GM19043 (cell line): ENCODE results near the gene COL9A1.

Experiments used
- ATAC-seq: cut with Tn5 transposase; IDR thresholded peaks from one replicate; pipeline ENCODE4 v1.9.1; 2021; ENCODE audit warnings: low read depth; ENCODE audit not compliant: unreplicated experiment

Gene COL9A1

DNA sequence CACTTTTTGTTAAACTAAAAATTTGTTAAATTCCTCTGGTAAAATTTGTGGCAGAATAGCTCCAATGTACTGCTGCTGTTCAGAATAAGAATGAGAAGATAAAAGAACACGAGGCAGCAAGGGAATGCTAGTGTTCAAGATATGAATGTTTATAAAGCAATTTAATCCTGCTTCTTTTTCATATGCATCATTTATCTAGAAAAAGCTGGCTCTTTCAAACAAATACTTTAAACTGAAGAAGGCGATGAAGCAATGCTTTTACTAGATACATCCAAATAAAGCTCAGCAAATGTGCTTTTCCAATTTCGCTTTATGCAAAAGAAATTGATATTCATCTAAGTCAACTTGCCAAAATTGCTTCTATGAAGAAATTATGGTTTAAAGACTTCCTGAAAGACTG is 66.5 kb downstream of the COL9A1 start:
- ATAC-seq, result no peak

DNA sequence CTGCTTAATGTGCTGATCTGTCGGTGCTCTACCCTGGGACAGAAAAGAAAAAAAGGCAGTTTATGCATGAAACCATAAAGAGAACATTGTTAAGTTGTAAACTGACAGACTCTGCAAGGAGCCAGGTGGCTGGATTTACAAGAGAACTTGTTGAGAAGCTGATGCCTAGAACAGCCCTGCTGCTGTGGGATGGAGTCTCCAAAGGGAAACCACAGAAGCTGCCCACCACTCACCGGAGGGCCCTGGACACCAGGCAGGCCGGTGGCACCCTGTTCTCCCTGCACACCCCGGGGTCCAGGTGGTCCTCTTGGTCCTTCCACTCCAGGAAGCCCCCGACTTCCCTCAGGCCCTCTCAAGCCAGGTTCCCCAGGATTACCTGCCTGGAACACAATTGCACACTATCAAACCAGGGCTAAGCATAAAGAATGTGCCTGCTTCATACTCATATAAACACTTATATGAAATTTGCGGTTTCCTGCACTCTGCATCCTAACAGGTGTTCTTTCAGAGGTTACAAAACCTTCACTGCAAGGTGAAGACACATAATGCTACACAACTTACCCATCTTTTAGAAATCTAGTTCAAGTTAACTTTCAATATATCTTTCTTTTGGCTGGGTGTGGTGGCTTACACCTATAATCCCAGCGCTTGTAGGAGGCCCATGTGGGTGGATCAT is 68.2 kb downstream of the COL9A1 start:
- no peak for ATAC-seq

DNA sequence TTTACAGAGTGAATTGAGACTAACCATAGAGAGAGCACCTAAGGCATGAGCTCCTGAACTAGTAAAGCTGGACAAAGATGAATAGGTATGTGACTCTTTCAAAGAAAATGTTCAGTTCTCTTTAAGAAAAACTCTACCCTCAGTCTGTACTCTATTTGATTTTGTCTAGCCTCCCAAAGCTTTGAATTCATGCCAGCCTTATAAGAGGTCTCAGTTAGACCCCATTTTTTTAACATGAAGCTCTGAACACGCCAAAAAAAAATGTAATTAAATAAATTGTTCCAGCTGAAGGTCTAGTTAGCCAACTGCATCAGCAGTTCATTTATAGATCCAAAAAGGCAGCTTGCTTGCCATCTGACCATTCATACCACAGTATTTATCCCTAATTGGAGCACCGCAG is 71.6 kb downstream of the COL9A1 start:
- ATAC-seq, result no peak

DNA sequence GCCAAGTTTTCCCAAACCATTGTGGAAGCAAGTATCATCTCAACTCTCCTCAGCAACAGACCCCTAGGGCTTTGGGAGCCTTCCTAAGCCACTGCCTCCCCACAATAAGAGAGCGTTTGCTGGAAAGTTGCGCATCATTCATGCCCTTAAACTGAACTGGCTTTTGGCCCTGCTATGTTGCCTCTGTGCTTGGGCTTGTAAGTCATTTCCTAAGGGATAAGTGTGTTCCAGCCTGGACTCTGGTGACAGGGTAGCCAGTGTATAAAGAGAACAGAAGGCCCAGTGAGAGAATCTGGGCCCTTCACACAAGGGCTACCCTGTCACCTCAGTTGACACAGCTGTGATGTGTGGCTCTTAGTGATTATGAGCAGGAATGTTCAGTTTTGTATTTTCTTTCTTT is 77.8 kb downstream of the COL9A1 start:
- ATAC-seq, result no peak

DNA sequence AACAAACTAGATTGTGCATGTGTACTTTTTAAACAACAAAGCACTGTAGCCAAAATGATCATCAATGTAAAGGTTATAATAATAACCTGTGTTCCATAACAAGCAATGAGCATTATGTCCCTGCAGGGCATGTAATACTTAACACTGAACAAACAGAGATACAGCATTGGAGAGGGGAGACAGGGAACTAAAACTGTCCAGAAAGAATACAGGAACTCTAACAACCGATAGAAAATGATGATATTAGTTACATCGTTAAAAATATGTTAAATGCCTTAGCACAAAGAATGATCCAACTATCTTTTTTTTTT is 80.5 kb downstream of the COL9A1 start:
- no peak for ATAC-seq

DNA sequence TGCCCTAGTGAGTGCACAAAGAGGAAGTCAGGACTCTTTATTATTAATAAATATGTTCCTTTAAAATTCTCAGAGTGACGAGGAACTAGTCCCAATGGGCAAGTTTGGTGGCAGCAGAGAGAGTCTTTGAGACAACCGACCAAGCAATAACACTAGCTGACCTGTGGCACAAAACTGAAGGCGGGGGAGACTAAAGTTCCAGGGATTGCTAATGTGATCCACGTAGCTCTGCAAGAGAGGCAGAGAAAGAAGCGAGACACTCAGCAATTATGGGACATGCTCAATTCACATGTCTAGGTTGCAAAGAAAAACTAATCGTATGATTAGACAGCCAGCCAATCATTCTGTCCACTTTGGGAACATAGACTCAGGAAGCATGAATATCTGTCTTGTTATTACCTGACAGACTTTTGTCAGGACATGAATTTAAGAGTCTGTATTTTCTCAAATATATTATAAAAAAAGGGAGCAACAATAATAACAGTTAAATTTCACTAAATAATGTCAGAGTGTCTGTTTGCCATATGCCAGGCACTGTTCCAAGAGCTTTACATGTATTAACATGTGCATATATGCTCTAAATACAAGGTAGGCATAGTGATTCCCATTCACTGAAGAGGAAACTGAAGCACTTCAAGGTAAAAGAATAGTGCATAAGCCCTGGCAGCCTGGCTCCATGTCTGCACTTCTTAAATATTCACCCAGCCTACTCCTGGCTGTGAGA is 81.0 kb downstream of the COL9A1 start:
- no peak for ATAC-seq

DNA sequence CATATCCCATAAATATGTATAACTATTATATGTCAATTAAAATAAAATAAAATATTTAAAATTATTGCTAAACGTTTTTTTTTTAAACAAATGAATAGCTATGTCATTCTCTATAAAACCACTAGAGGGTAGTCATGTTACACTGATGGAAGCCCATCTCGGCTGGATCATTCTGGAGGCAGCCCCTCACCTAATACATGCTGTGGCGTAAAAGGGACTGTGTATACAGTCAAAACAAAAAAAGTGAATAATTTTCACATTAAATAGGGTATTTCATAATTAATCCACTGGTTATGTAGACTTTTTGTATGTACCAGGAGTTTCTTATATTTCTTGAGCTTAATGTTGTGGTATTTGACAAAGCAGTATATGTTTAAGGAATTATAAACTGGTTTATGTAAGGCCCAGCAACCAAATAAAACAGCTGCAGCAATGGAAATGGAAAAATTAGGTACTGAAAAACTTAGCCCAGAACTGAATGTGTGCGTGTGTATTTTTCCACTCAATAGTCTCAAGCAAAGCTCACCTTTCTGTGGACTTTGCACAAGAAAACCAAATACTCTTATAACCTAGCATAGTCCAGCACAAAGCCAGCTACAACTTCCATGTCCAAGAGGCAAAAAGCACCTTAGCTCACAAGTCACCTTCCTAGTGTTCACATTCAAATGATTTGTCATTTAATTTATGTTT is 81.7 kb downstream of the COL9A1 start:
- ATAC-seq, result no peak

DNA sequence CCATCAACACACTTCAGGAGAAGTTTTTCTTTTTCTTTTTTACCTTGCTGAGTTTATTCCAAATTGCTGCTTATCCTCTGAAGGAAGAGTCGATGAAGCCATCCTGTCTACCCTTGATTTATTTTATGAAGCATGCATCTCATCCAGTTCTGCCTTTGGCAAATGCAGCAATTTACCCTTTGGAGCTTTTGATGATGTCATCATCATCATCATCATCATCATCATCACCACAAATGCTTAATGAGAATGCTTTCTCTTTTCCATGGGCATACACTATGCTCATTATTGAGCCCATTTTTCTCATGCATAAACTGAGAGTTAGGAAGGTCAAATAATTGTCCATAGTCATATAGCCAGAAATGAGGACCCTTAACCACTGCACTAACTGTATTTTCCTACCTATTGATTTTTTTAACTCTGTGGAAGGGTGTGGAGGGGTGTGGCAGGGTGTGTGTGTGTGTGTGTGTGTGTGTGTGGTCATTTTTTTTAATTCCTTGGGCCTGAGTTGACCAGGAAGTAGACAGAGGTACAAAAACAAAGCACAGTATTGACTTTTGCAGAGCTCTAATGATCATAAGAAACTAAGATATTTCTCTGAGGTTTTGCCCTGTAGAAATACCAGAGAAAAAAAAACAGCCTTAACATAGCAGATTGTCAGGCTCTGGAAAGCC is 82.8 kb downstream of the COL9A1 start:
- no peak for ATAC-seq

DNA sequence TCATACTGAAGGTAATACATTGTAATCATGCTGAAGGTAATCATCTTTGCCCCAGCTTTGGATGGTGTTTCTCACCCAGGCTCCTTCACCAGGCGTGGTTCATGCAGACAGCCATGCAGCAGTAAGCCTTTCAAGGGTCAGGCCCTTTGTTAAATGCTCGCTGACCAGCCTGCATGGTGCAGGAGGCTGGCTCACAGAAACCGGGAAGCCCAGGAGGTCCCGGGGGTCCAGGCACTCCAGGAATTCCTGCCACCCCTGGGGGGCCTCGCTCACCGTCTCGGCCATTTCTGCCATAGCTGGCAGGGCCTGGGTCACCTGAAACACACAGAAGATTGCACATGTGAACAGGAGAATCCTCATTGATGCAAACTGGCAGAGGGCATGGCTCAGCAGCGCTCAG is 86.1 kb downstream of the COL9A1 start:
- no peak for ATAC-seq

DNA sequence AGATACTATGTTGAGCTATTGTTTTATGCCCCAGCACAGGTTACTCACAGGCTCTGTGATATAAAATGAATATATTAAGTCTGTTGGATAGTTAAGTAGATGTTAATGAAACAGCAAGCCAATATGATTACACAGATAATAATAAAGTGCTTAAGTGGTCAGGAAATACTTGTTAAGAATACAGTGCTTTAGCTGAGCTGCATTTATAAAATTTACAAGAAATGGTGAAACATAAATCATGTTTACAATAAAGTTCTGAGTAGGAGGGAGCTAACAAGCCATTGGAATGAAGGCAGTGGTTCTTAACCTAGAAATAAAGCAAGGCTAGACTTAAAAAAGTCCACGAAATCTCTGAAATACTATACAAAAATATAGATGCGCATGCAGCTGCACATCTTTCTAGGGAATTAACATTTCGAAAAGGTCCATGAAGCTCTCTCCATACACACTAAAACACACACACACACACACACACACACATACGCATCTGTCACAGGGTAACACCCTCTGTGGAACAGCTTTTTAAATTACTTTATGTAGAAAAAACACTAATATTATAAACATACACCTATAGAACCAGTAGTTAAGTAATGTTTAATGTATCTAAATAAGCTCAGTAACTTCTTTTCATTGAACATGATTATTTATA is 87.3 kb downstream of the COL9A1 start:
- no peak for ATAC-seq

DNA sequence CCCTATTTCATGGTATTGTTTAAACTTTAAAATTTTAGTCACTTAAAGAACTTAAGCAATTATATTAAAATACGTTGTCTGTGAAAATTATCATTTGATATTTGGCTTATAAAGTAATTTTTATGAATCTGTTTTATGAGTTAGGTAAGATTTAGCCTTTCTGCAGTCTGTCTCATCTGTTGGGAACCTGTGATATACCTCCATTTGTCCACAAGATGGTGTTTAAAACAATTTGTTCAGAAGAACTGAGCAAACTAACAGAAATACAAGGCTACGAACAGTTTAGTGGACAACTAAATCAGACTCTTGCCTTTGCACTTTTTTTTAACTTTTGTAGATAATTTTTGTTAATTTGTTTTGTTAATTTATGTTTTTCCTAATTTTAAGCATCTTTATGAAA is 92.4 kb downstream of the COL9A1 start:
- ATAC-seq, result no peak

DNA sequence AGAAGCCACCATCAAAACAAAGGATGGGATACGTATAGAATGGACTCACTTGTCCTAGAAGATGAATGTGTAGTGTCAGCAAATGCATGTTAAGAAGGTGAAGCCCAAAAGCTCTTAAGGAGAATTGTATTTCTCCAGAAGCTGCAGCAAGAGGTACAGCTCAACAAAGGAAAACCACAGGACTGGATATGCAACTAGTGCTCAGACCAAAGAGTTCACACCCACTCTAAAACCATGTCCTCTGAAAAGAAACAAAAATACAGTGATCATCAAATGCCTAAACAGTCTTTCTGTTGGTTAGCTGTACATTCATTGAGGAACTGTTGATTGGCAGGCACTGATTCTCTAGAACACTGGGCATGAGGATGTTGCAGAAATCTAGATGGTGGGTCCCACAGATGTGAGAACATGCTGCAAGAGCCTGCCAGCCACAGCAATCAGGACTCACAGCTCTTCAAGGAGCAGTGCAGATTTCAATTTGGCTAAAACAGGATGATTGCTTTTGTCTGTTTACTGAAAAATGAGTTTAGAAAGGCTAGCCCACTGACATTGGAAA is 94.6 kb downstream of the COL9A1 start:
- no peak for ATAC-seq

DNA sequence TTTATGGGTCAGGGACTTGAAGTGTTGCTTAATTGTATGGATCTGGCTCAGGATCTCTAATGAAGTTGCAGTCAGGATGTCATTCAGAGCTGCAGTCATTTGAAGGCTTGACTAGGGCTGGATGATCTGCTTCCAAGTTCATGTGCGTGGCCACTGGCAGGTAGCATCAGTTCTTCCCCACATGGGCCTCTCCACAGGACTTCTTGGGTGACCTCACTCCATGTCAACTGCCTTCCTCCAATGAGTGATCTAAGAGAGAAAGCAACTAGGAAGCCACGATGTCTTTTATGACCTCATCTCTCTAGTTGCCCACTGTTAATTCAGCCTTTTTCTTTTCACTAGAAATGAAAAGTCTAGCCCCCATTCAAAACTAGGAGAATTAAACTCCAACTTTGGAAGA is 104.1 kb downstream of the COL9A1 start:
- no peak for ATAC-seq

DNA sequence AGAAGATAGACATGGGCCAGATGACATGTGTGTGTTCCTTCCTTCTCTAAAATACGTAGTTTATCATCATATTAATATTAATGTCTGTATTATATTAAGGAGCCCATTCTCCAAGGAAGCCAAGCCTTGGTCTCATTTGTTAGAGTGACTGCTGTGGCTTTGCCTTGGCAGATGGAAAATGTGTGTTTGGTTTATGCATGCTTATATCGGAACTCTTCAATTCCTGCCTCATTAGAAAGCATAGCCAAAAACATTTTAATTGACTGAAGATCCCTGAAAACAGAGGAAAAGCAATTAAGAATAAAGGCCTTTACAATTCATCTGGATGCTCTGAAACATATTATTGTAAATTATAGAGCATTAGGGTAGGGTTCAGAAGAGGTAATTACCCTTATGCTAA is 106.4 kb downstream of the COL9A1 start:
- ATAC-seq, result no peak

DNA sequence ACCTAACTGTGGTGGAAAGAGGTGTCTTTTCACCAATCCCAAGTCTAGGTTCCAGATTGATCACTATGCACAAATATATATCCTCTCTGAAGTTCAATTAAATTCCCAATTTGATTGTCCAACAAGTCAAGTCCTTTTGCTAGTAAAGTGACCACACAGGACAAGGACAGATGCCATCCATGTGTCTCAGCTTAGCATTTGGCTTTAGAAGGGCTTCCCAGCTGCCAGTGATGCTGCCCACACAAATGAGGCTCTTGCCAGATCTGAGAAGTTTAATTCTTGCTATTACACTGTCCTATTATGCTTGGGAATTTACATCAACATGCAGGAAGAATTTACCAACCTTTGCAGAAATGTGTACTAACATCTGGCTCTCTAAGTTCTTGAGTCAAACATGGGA is 108.5 kb downstream of the COL9A1 start:
- ATAC-seq, result no peak

DNA sequence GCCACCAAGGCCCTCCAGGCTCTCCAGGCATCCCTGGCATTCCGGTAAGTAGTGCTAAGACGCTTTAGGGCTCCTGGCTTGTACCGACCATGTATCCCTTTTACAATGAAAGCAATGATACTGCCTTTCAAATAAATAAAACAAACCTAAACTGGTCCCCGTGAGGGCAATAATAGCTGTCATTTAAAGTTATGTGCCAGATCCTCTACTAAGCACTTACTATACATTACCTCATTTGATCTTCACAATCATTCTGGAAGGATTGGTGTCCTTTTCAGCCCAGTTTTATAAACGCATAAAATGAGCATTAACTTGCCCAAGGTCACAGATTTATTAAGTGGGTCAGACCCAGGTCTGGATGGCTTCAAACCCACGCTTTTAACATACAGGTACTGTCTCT is 114.7 kb downstream of the COL9A1 start:
- ATAC-seq, result no peak

DNA sequence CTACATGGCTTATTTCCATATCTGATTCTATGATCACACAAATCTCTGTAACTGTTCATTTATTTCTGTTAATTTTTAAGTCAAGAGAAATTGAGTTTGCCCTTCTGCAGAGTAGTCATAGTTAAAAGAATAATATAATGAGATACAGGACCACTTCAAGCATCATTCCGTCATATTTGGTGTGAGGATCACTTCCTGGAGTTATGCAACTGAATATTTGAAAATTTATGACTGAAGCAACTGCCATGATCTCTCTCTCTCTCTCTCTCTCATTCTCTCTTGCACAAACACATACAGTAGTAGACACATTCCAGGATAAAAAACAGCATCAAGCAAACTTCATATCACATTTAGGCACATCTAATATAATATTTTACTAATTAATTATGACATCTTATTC is 116.4 kb downstream of the COL9A1 start:
- ATAC-seq, result no peak

DNA sequence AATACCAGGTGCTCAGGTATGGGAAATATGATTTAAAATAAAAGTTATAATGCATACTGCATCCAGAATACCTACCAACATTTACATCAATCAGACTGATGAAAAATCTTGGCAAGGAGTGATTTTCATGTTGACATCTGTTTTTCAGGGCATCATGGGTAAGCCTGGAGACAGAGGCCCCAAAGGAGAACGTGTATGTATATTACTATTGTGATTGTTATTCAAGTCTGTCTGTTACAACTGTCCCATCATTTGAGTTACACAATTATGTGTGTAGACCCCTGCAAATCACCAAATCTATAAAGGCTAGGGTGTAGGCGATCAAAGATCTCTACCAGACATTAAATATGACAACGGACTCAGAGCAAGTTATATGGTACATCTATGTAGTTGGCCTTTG is 118.2 kb downstream of the COL9A1 start:
- no peak for ATAC-seq

DNA sequence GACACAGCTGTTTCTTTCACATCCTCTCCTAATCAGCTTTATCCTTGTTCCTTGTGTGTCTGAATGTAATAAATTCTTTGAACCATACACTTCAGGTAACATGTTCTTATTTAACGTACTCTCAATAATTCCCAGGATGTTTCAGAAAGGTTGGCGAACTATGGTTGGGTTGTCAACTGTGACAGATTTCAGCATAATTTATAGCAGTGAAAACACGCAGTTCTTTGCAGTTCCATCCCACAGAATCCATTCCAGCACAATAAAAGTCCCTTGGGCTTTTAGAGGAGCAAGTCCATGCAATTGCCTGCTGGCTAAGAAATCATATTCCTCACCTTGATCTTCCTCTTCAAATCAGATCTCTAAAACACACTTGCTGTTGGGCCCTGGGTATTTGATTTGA is 119.3 kb downstream of the COL9A1 start:
- no peak for ATAC-seq

DNA sequence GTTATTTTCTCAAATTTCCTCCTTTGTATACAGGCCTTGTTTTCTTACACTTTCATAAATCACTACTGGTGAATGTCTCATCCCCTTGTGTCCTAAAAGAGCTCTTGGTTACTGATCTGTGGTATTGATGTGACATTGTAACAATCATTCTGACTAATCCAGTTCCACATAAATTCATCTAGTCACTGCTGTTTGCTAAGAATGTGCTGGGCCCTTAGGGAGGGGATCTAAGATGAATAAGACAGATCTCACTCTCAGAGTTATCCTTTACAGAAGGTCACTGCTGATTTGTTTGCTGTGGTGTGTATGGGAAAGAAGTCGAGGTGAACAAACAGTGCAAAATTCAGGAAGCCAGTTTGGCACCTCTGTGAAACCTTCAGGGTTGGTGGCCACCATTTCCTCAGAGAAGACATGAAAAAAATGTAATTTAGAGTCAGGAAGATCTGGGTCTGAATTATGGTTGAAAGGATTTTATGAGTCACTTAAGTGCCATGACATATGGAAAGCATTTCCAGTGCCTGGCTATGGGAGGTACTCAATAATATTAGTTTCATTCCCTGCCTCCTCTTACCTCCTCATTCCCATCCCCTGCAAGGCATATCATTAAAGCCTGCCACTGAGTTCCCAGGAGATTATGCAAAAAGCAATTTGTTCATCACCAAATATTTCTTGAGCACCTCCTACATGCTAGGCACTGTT is 121.8 kb downstream of the COL9A1 start:
- ATAC-seq, result no peak
